ENCODE data around the gene TRIP12. TPM values are rescaled to one million over a fixed set of nuclear protein-coding genes. Genes with fewer than 3 reads are reported as not detected.

TRIP12 gene
- total and polyA plus RNA-seq, 2 of the 8 experiments (the other 6 are each of a cell fraction or from before 2014, with no cell fraction given): 23.1 to 174 TPM

DNA sequence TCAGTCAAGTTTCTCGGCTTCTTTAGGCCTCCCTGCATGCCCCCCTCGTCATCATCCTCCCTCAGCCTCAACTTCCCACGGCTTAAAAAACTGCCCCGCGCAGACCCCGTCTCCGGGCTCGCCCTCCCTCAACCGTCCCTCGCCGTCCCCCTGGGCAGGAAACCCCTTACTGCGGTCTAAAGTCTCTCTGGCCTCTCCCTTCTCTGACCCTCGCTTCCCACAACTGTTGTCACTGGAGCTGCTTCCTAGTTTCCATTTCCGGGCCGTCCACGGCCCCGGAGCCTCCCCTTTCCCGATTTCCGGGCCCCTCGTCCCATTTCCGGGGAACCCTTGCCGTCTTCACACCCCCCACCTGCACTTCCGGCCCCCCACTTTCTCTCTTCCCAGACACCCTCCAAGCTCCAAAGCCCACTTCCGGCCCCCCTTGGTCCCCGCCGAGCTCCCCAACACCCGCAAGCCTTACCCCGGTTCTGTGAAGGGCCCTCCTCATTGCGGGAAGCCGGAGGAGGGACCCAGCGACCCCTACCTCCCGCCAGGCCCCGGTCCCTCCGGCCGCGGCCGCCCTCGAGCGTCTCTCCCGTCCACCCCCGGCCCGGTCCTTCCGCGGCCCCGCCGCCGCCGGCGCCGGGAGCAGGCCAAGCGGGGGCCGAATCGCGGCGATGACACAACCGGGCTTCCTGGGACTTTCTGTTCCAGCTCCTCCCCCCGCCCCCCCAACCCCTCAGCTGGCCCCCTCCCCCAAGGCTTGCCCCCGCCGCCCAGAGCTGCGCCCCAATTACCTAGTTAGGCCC, 513 bp downstream of the TRIP12 start:
- no peak for FAIRE-seq
- H2AFZ ChIP-seq (ENCODE audit: low read length): no peak overlapping the region
- peak; percentile 88 for TF ChIP-seq GABPA (IDR thresholded peaks at IDR 0.05; ENCODE audit: borderline replicate concordance, insufficient read depth, low read length)
- TF ChIP-seq PHF8 (conservative IDR thresholded peaks at IDR 0.05; ENCODE audit: low read depth, low read length): peak; percentile 59
- peak; percentile 26; the same call in 1 of the 2 replicates for TF ChIP-seq TAF1 (IDR thresholded peaks at IDR 0.05; ENCODE audit: low read depth, low read length)
- TF ChIP-seq ASH2L (IDR thresholded peaks at IDR 0.05; ENCODE audit: low read length): peak; percentile 33
- no peak for TF ChIP-seq KDM5A (IDR thresholded peaks at IDR 0.05; ENCODE audit: low read length)
- TF ChIP-seq SIN3A (conservative IDR thresholded peaks at IDR 0.05 in 1 of 2, IDR thresholded peaks at IDR 0.05 in 1 of 2; ENCODE audit: low read depth in 1 of 2, low read length in 2 of 2): 0 out of 4 replicates have a peak, but pooled peaks of 1 of the 2 experiments have one; percentile 30
- peak; percentile 73 for TF ChIP-seq SAP30 (IDR thresholded peaks at IDR 0.05; ENCODE audit: insufficient read depth, insufficient replicate concordance, low read length)
- 0 out of 2 replicates have a peak, but pooled peaks have one; percentile 10 for TF ChIP-seq CREB1 (IDR thresholded peaks at IDR 0.05)
- TF ChIP-seq KDM4A (IDR thresholded peaks at IDR 0.05; ENCODE audit: low read depth, low read length, severe bottlenecking): peak; percentile 40
- no peak for TF ChIP-seq TCF12 (IDR thresholded peaks at IDR 0.05; ENCODE audit: low read depth, low read length)

More for the DNA sequence above, 513 bp downstream of the TRIP12 start:
- Histone ChIP-seq H3K14ac (ENCODE audit: insufficient read length) (no peak overlapping the region), H3K9ac (replicated peaks in 1 of 4; ENCODE audit: extremely low read depth in 1 of 4, low read depth in 3 of 4, low read length in 3 of 4) (peak overlapping the region in 3 of 4 experiments; percentile 41 to 75 (median 42); a peak in 6 of 7 replicates), H2AK5ac (ENCODE audit: low read depth, low read length) (no peak overlapping the region), H3K23me2 (ENCODE audit: low read depth, low read length) (peaks cover 8% of the 10 kb centered on the region; the same call in 1 of the 2 replicates), H3K4me2 (ENCODE audit: insufficient read depth in 1 of 2, low read depth in 2 of 2, low read length in 2 of 2) (peak overlapping the region; percentile 89 to 93), H4K8ac (ENCODE audit: extremely low read depth, insufficient read depth, low read length) (peak overlapping the region; percentile 85; the same call in 1 of the 2 replicates), H3K79me2 (ENCODE audit: control insufficient read depth in 1 of 2, insufficient read depth in 2 of 2, low read length in 2 of 2) (peaks cover 22 to 62% of the 10 kb centered on the region in 2 experiments), H3K4ac (replicated peaks; ENCODE audit: insufficient read length, low read depth, low read length) (no peak overlapping the region), H2BK20ac (ENCODE audit: low read length) (no peak overlapping the region), H3K18ac (ENCODE audit: extremely low read depth, low read length) (no peak overlapping the region; the same call in none of the 2 replicates), H3K79me1 (ENCODE audit: low read depth, low read length) (no peaks in the 10 kb centered on the region), H3K4me3 (ENCODE audit: extremely low read depth in 1 of 4, insufficient read depth in 2 of 4, low read depth in 3 of 4, low read length in 4 of 4) (peak overlapping the region; percentile 81 to 100 (median 86)), H3K56ac (replicated peaks; ENCODE audit: insufficient read length, low read depth, low read length) (peak overlapping the region; percentile 86), H4K5ac (ENCODE audit: insufficient read length, low read depth, low read length) (peak overlapping the region; percentile 61), H3K27me3 (replicated peaks in 1 of 4; ENCODE audit: control insufficient read depth in 3 of 4, extremely low read depth in 1 of 4, insufficient read depth in 3 of 4, low read length in 3 of 4) (no peaks in the 10 kb centered on the region), H2BK12ac (ENCODE audit: low read depth, low read length) (no peak overlapping the region), H2BK15ac (ENCODE audit: low read length) (no peak overlapping the region), H3K27ac (ENCODE audit: low read depth, low read length) (peak overlapping the region; percentile 60; the same call in 1 of the 2 replicates), H2BK5ac (ENCODE audit: low read depth, low read length) (no peak overlapping the region), H3K36me3 (ENCODE audit: control insufficient read depth in 2 of 4, insufficient read depth in 4 of 4, low read length in 3 of 4) (peaks cover 0 to 4% (median 0%) of the 10 kb centered on the region in 4 experiments; a peak in 1 of 8 replicates), H3K4me1 (replicated peaks in 1 of 4; ENCODE audit: control insufficient read depth in 3 of 4, insufficient read depth in 4 of 4, low read length in 3 of 4) (peaks cover 0 to 6% (median 2%) of the 10 kb centered on the region in 4 experiments; a peak in 1 of 7 replicates), H4K91ac (replicated peaks; ENCODE audit: insufficient read length, low read length) (no peak overlapping the region), H3K9me3 (ENCODE audit: insufficient read depth in 2 of 2, low read depth in 1 of 2, low read length in 1 of 2) (no peaks in the 10 kb centered on the region), H4K20me1 (replicated peaks in 1 of 2; ENCODE audit: control insufficient read depth in 1 of 2, insufficient read depth in 2 of 2, low read length in 2 of 2) (peaks cover 5 to 7% of the 10 kb centered on the region in 2 experiments), H2BK120ac (replicated peaks; ENCODE audit: low read depth, low read length) (no peak overlapping the region), H3K23ac (ENCODE audit: insufficient read length) (no peak overlapping the region)
- POLR2A ChIA-PET (ENCODE audit: partially characterized antibody): interaction anchor here (0.8 to 1.3 kb wide), 5 partner anchors 11 to 160 kb away, joined by 3 read pairs; no protein-coding TSS in a partner anchor
- DNase-seq (ENCODE audit: low read depth in 1 of 2, low spot score in 2 of 2): peak in 1 of 2 experiments; percentile 76
- CTCF ChIA-PET (ENCODE audit: partially characterized antibody): interaction anchor here (0.6 to 1.2 kb wide), 2 partner anchors 10 to 124 kb away, joined by 3 to 4 read pairs; no protein-coding TSS in a partner anchor
- 0% methylated on average over 26 of the region's 60 CpGs; no CpG with 5 or more reads in 1 of the 2 experiments for WGBS, 2 experiments (ENCODE audit: extremely low coverage in 1 of 2, insufficient coverage in 1 of 2, insufficient read length in 1 of 2, insufficient replicate concordance in 2 of 2, low coverage in 1 of 2, low lambda C conversion rate in 2 of 2, missing lambda C conversion rate in 1 of 2)
